Activated T-helper 2 cell treated with anti-CD3 and anti-CD28 coated beads, Interferon-gamma antibody, Interleukin-2, Interleukin-4, amounts not matched to agents 10 μg/mL and 5 μg/mL and 100 μg/mL, durations not matched to agents 14 hours and 24 hours and 36 hours (primary cell): ENCODE measurements around the gene SULT1A3. TPM values are rescaled to one million over a fixed set of nuclear protein-coding genes. Genes with fewer than 3 reads are reported as not detected.
"Not testable (repeated sequence)": the region's sequence is repeated elsewhere in the genome, so short reads cannot be mapped to it uniquely, and the experiment has no call there.

Experiments
- DNase-seq: peaks from one replicate; pipeline ENCODE4 v3.0.0; 2021; ENCODE audit warnings: low spot score
- H3K27ac Mint-ChIP-seq: one replicate; pipeline ENCODE4 v1.8.0; 2021; ENCODE audit warnings: mixed read lengths
- H3K27me3 Mint-ChIP-seq: one replicate; pipeline ENCODE4 v1.8.0; 2021; ENCODE audit warnings: low read depth, mixed read lengths
- H3K36me3 Mint-ChIP-seq: one replicate; pipeline ENCODE4 v1.8.0; 2021; ENCODE audit warnings: low read depth, mixed read lengths
- H3K4me1 Mint-ChIP-seq: one replicate; pipeline ENCODE4 v1.8.0; 2021; ENCODE audit warnings: low read depth, mixed read lengths
- H3K4me3 Mint-ChIP-seq: one replicate; pipeline ENCODE4 v1.8.0; 2021; ENCODE audit warnings: low read depth, mild to moderate bottlenecking, moderate library complexity, mixed read lengths
- H3K9me3 Mint-ChIP-seq: one replicate; pipeline ENCODE4 v1.8.0; 2021; ENCODE audit warnings: mixed read lengths
- intact Hi-C: fragments of 100-400 bp; cut with micrococcal nuclease; formaldehyde crosslinking; loops from one replicate; pipeline ENCODE4 v1.15.1; 2023
- total RNA-seq: library from RNA; stranded (reverse); gene quantifications from 2 replicates; pipeline ENCODE4 v1.2.3, GENCODE V29; 2022

SULT1A3 gene
- 13.6 and 19.1 TPM in 2 replicates for total RNA-seq

DNA sequence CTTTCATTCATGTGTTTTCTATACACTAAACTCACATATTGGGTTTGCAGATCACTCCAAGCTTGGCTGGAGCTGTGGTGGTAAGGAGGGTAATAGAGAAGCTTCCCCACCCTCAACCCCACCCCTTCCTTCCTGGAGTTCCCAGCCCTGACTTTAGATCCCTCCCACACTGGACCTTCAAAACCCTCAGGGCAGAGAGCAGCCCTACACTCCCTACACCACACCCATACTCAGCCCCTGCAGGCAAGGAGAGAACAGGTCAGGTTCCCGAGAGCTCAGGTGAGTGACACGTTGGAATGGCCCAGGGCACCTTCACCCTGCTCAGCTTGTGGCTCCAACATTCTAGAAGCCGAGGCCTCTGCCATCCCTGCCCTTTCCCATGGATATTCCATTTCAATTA is at the start of gene SULT1A3:
TSS of gene SULT1A3 (plus strand) at position 207 of the 400 bp plus-strand sequence. CDS start 1,474 bp downstream, outside the sequence.
- H3K36me3 Mint-ChIP-seq, intact Hi-C loops, H3K9me3 Mint-ChIP-seq, H3K4me3 Mint-ChIP-seq, H3K4me1 Mint-ChIP-seq, H3K27me3 Mint-ChIP-seq, DNase-seq, H3K27ac Mint-ChIP-seq: not testable (repeated sequence)

DNA sequence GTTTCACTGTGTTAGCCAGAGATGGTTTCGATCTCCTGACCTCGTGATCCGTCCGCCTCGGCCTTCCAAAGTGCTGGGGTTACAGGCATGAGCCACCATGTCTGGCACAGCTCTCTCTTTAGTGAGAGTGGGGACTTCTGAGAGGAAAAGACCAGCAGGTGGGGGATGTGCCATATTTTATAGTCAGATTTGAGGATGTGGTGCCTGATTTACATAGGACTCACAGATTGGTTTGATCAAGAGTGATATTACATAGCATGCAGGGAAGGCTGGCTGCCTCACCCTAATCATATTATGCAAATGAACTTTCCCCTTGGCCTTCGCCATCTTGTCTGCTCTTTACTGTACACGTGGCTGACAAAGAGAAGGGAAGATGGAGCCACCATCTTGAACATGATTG is 48.0 kb upstream of the SULT1A3 start:
- DNase-seq: no peak
- H3K27ac Mint-ChIP-seq: no peak overlapping the region
- no peaks in the 10 kb centered on the region for H3K4me1 Mint-ChIP-seq
- peaks cover 14% of the 10 kb centered on the region for H3K9me3 Mint-ChIP-seq
- H3K27me3 Mint-ChIP-seq: no peaks in the 10 kb centered on the region
- H3K36me3 Mint-ChIP-seq: peaks cover 6% of the 10 kb centered on the region
- no peak overlapping the region for H3K4me3 Mint-ChIP-seq
- intact Hi-C loops: no loop called here

DNA sequence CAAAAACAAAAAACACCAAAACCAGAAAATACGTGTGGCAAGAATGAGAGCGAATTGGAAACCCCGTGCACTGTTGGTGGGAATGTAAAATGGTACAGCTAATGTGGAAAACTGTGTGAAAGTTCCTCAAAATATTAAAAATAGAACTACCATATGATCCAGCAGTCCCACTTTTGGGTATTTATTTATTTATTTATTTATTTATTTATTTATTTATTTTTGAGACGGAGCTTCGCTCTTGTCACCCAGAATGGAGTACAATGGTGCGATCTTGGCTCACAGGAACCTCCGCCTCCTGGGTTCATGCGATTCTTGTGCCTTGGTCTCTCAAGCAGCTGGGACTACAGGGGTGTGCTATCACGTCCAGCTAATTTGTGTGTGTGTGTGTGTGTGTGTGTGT is 46.5 kb upstream of the SULT1A3 start:
- Mint-ChIP-seq H3K27ac (no peak overlapping the region), H3K4me3 (no peak overlapping the region), H3K4me1 (no peaks in the 10 kb centered on the region), H3K27me3 (no peaks in the 10 kb centered on the region), H3K36me3 (peaks cover 6% of the 10 kb centered on the region), H3K9me3 (peaks cover 14% of the 10 kb centered on the region)
- DNase-seq: no peak
- intact Hi-C loops: no loop called here

DNA sequence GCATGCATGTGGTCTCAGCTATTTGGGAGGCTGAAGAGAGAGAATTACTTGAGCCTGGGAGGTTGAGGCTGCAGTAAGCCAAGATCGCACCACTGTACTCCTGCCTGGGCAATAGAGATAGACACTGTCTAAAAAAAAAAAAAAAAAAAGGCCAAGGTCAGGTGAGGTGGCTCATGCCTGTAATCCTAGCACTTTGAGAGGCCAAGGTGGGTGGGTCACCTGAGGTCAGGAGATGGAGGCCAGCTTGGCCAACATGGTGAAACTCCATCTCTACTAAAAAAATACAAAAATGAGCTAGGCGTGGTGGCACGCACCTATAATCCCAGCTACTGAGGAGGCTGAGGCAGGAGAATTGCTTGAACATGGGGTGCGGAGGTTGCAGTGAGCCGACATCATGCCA is 43.9 kb upstream of the SULT1A3 start:
- no peaks in the 10 kb centered on the region for H3K36me3 Mint-ChIP-seq
- DNase-seq: no peak
- intact Hi-C loops: no loop called here
- H3K9me3 Mint-ChIP-seq: no peaks in the 10 kb centered on the region
- no peaks in the 10 kb centered on the region for H3K4me1 Mint-ChIP-seq
- H3K4me3 Mint-ChIP-seq: no peak overlapping the region
- H3K27ac Mint-ChIP-seq: no peak overlapping the region
- H3K27me3 Mint-ChIP-seq: no peaks in the 10 kb centered on the region

DNA sequence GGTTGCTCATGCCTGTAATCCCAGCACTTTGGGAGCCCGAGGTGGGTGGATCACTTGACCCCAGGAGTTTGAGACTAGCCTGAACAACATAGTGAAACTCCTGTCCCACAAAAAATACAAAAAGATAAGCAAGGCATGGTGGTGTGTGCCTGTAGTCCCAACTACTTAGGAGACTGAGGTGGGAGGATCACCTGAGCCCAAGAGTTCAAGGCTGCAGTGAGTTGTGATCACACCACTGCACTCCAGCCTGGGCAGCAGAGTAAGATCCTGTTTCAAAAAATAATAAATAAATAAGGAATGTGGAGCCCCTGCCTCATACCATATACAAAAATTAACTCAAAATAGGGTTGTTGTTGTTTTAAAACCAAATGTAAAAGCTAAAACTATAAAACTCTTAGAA is 41.8 kb upstream of the SULT1A3 start:
- DNase-seq: no peak
- Mint-ChIP-seq H3K27ac (no peak overlapping the region), H3K27me3 (no peaks in the 10 kb centered on the region), H3K4me3 (no peak overlapping the region), H3K9me3 (no peaks in the 10 kb centered on the region), H3K4me1 (no peaks in the 10 kb centered on the region), H3K36me3 (no peaks in the 10 kb centered on the region)
- intact Hi-C loops: no loop called here

DNA sequence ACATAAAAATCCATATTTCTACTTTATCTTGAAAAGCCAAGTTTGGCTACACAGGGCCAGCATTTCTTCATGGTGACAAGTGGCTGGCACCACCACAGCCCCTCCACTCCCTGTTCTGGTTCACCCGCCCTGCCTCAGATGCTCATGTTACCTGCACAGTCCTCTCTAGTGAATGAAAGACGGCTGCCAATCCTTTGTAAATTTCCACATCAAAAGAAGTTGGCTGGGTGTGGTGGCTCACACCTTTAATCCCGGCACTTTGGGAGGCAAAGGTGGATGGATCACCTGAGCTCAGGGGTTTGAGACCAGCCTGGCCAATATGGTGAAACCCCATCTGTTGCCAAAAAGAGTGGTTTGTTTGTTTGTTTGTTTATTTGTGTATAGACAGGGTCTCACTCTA is 35.5 kb upstream of the SULT1A3 start:
- intact Hi-C loops: no loop called here

DNA sequence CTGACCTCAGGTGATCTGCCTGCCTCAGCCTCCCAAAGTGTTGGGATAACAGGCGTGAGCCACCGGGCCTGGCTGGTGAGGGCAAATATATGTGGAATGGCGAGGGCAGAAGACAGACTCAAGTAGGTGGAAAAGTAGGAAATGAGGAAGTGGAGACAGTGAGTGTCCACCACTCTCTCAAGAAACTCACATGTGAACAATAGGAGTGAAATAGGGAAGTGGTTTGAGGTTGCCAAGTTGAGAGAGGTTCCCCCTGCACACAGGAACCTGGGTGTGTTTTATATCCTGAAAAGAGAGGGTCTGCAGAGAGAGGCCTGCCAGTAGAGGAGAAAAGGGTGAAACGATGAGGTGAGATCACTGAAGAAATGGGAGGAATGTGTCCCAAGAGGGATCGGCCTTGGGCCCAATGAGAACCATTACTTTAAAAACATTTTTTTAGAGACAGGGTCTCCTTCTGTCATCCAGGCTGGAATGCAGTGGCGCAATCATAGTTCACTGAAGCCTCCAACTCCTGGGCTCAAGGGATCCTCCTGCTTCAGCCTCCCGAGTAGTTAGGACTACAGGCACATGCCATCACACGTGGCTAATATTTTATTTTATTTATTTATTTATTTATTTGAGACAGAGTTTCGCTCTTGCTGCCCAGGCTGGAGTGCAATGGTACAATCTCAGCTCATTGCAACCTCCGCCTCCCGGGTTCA is 32.7 kb upstream of the SULT1A3 start:
- Mint-ChIP-seq H3K27me3 (no peaks in the 10 kb centered on the region), H3K4me3 (no peak overlapping the region), H3K36me3 (no peaks in the 10 kb centered on the region), H3K9me3 (no peaks in the 10 kb centered on the region), H3K4me1 (peaks cover 20% of the 10 kb centered on the region), H3K27ac (peak overlapping the region; percentile 15)
- no peak for DNase-seq
- intact Hi-C loops: no loop called here

More for the DNA sequence above, 35.5 kb upstream of the SULT1A3 start:
- no peak for DNase-seq
- H3K9me3 Mint-ChIP-seq: no peaks in the 10 kb centered on the region
- no peak overlapping the region for H3K27ac Mint-ChIP-seq
- no peaks in the 10 kb centered on the region for H3K27me3 Mint-ChIP-seq
- H3K4me3 Mint-ChIP-seq: no peak overlapping the region
- no peaks in the 10 kb centered on the region for H3K36me3 Mint-ChIP-seq
- H3K4me1 Mint-ChIP-seq: peaks cover 20% of the 10 kb centered on the region

DNA sequence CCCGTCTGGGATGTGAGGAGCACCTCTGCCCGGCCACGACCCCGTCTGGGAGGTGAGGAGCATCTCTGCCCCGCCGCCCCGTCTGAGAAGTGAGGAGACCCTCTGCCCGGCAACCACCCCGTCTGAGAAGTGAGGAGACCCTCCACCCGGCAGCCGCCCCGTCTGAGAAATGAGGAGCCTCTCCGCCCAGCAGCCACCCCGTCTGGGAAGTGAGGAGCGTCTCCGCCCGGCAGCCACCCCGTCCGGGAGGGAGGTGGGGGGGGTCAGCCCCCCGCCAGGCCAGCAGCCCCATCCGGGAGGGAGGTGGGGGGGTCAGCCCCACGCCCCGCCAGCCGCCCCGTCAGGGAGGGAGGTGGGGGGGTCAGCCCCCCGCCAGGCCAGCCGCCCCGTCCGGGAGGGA is 30.3 kb upstream of the SULT1A3 start:
- H3K27ac Mint-ChIP-seq, H3K36me3 Mint-ChIP-seq, H3K4me3 Mint-ChIP-seq, intact Hi-C loops, DNase-seq, H3K9me3 Mint-ChIP-seq, H3K27me3 Mint-ChIP-seq: not testable (repeated sequence)
- peaks cover 17% of the 10 kb centered on the region for H3K4me1 Mint-ChIP-seq

DNA sequence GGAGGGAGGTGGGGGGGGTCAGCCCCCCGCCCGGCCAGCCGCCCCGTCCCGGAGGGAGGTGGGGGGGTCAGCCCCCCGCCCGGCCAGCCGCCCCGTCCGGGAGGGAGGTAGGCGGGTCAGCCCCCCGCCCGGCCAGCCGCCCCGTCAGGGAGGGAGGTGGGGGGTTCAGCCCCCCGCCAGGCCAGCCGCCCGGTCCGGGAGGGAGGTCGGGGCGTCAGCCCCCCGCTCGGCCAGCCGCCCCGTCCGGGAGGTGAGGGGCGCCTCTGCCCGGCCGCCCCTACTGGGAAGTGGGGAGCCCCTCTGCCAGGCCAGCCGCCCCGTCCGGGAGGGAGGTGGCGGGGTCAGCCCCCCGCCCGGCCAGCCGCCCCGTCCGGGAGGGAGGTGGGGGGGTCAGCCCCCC is 29.6 kb upstream of the SULT1A3 start:
- intact Hi-C loops, H3K27ac Mint-ChIP-seq, H3K36me3 Mint-ChIP-seq, DNase-seq, H3K4me3 Mint-ChIP-seq, H3K27me3 Mint-ChIP-seq, H3K9me3 Mint-ChIP-seq: not testable (repeated sequence)
- H3K4me1 Mint-ChIP-seq: peaks cover 15% of the 10 kb centered on the region

DNA sequence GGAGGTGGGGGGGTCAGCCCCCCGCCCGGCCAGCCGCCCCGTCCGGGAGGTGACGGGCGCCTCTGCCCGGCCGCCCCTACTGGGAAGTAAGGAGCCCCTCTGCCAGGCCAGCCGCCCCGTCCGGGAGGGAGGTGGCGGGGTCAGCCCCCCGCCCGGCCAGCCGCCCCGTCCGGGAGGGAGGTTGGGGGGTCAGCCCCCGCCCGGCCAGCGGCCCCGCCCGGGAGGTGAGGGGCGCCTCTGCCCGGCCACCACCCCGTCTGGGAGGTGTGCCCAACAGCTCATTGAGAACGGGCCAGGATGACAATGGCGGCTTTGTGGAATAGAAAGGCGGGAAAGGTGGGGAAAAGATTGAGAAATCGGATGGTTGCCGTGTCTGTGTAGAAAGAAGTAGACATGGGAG is 28.9 kb upstream of the SULT1A3 start:
- H3K9me3 Mint-ChIP-seq, H3K4me3 Mint-ChIP-seq, H3K4me1 Mint-ChIP-seq, H3K36me3 Mint-ChIP-seq, H3K27me3 Mint-ChIP-seq, DNase-seq, intact Hi-C loops, H3K27ac Mint-ChIP-seq: not testable (repeated sequence)

DNA sequence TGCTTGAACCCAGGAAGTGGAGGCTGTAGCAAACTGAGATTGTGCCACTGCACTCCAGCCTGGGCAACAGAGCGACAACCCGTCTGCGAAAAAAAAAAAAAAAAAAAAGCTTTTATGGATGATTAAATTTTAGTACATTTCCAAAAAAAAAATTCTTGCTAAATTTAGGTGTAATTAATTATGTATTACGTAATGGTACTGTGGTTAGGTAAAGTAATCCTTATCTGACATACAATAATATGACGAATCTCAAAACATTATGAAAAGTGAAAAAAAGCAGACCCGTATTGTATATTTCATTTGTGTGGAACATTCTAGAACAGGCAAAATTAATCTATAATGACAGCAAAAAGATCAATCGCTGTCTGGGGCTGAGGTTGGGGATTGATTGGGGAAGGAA is 26.0 kb upstream of the SULT1A3 start:
- H3K9me3 Mint-ChIP-seq: no peaks in the 10 kb centered on the region
- peaks cover 2% of the 10 kb centered on the region for H3K27me3 Mint-ChIP-seq
- no peak overlapping the region for H3K27ac Mint-ChIP-seq
- intact Hi-C loops: no loop called here
- no peaks in the 10 kb centered on the region for H3K36me3 Mint-ChIP-seq
- H3K4me3 Mint-ChIP-seq: no peak overlapping the region
- no peak for DNase-seq
- no peaks in the 10 kb centered on the region for H3K4me1 Mint-ChIP-seq

DNA sequence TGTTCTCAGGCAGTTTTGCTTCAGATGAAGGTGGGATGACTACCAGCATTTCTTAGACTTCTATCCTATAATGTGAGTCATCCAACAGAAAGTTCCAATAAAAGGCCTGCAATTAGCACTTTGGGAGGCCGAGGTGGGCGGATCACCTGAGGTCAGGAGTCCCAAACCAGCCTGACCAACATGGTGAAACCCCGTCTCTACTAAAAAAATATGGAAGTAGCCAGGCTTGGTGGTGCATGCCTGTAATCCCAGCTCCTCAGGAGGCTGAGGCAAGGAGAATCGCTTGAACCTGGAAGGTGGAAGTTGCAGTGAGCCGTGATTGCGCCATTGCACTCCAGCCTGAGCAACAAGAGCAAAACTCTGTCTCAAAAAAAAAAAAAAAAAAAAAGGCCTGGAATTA is 22.2 kb upstream of the SULT1A3 start:
- H3K4me3 Mint-ChIP-seq, H3K27ac Mint-ChIP-seq, H3K36me3 Mint-ChIP-seq, DNase-seq, intact Hi-C loops, H3K27me3 Mint-ChIP-seq, H3K9me3 Mint-ChIP-seq, H3K4me1 Mint-ChIP-seq: not testable (repeated sequence)

DNA sequence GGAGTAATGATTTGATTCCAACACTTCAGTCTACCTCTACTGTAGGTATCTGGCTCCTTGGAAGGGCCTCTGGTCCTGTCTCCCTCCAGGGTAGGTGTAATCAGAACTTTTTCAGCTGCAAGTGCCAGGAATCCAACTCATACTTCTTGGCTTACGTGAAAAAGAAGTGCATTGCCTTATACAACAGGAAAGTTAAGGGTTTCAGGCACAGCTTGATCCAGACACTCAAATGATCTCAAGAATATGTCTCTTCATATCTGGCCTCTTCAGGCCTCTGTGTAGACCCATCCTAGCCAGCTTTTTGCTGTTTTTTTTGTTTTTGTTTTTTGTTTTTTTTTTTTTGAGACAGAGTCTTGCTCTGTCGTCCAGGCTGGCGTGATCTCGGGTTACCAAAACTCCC is 19.9 kb upstream of the SULT1A3 start:
- H3K27ac Mint-ChIP-seq: no peak overlapping the region

DNA sequence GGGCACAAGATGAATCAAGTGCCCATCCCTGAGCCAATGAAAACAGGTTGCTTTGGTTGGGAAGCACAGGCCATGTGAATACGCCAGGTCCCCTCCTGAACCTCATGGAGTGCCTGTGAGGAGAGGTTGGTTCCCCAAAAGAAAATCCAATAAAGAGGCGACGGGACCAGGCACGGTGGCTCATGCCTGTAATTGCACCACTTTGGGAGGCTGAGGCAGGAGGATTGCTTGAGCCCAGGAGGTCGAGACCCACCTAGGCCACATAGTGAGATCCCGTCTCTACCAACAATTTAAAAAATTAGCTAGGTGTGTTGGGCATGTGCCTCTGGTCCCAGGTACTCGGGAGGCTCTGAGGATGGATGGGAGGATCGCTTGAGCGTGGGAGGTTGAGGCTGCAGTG is 19.1 kb upstream of the SULT1A3 start:
- Mint-ChIP-seq H3K27me3 (no peaks in the 10 kb centered on the region), H3K9me3 (no peaks in the 10 kb centered on the region), H3K36me3 (peaks cover 12% of the 10 kb centered on the region), H3K4me1 (peaks cover 15% of the 10 kb centered on the region), H3K4me3 (no peak overlapping the region), H3K27ac (no peak overlapping the region)
- no peak for DNase-seq
- intact Hi-C loops: no loop called here

More for the DNA sequence above, 19.9 kb upstream of the SULT1A3 start:
- peaks cover 13% of the 10 kb centered on the region for H3K4me1 Mint-ChIP-seq
- H3K36me3 Mint-ChIP-seq: peaks cover 4% of the 10 kb centered on the region
- no peaks in the 10 kb centered on the region for H3K9me3 Mint-ChIP-seq
- H3K4me3 Mint-ChIP-seq: no peak overlapping the region
- no peaks in the 10 kb centered on the region for H3K27me3 Mint-ChIP-seq
- no peak for DNase-seq
- intact Hi-C loops: no loop called here
